HG03280 (cell line): ENCODE measurements around the gene MRTFB.

Experiments used
- ATAC-seq: cut with Tn5 transposase; IDR thresholded peaks from one replicate; pipeline ENCODE4 v1.9.1; 2021; ENCODE audit warnings: mild to moderate bottlenecking, moderate library complexity; ENCODE audit not compliant: unreplicated experiment

Gene MRTFB

DNA sequence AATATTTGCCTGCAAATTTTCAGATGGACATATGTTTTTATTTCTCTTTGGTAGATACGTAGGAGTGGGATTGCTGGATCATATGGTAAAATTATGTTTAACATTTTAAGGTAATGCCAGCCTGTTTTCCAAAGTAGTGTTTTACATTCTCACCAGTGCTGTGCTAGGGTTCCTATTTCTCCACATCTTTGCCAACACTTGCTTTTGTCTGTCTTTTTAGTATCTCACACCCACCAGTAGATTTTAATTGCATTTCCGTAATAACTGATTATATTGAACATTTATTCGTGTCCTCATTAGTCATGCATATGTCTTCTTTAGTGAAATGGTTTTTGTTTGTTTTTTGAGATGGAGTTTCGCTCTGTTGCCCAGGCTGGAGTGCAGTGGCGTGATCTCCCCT, 58.4 kb downstream of the MRTFB start:
- no peak for ATAC-seq

DNA sequence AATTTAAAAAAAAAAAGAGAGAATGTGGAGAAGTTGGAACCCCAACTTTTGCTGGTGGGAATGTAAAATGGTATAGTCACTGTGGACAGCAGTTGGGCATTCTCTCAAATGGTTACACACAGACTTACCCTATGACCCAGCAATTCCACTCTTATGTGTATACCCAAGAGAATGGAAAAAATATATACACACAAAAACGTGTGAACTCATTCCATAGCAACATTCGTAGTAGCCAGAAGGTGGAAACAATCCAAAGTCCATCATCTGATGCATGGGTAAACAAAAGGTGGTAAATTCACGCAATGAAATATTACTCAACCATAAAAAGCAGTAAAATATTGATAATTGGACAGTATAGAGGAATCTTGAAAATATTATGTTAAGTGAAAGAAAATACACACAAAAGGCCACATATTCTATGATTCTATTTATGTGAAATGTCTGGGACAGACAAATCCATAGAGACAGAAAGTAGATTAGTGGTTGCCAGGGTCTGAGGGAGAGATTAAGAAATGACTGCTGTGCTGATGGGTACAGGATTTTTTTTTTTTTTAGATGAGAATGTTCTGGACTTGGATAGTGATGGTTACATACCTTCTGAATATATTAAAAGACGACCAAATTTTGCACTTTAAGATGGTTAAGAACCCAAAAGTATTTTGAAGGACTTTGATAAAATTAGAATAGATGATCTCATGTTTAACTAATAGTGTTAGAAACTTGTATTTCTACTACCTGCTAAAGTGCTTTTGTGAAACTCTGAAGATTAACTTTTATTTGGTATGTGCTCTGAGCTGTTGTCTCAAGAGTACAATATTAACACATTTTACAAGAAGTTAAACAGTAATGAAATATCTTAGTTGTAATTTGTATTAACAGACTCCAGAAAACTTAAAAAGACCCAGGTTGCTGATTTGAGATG, 60.9 kb downstream of the MRTFB start:
- ATAC-seq = no peak

DNA sequence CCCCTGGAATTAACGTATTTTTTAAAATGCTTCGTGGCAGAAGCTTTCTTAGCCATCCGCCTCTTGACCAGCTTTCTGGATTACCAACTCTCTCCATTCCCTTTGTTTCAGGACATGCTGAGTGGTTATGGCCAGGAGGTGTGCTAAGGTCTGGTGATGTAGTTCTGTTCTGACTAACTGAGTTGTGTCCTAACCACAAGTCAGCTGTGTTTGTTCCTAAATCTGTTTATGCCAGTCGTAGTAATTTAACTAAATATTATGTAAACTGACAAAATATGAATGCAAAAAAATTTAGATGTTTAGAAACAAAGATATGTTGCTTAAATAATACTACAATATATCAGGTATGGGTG, 61.6 kb downstream of the MRTFB start:
- no peak for ATAC-seq

DNA sequence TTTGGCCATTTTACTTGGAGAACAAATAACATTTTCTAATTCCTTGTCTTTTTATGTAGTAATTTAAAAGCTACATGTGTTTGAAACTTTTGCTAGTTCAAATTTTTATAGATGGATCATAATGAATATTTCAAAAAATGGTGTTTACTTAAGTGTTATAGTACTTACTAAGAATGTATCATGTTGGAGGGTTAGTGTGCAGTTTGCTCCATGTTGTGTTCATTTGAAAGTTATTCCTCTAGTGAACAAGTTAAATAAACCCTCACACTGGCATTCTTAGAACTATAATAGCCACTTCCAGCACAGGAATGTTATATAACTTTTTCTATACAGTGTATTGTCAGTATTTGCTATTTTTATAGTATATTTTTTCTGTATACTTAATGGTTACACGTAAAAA, 62.8 kb downstream of the MRTFB start:
- no peak for ATAC-seq

DNA sequence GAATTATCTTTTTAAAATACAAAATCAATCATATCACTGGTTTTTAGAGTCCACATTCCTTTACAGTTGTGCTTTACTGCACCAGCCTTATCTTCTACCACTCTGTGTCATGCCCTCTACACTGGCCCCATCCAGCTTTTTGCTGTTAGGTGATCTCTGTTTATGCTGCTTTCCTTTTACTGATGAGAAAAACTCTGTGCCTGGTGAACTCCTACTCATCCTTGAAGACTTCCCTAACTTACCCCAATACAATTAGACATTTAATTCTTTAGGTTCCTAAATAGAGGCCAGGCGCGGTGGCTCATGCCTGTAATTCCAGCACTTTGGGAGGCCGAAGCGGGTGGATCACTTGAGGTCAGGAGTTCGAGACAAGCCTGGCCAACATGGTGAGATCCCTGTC, 64.6 kb downstream of the MRTFB start:
- no peak for ATAC-seq

DNA sequence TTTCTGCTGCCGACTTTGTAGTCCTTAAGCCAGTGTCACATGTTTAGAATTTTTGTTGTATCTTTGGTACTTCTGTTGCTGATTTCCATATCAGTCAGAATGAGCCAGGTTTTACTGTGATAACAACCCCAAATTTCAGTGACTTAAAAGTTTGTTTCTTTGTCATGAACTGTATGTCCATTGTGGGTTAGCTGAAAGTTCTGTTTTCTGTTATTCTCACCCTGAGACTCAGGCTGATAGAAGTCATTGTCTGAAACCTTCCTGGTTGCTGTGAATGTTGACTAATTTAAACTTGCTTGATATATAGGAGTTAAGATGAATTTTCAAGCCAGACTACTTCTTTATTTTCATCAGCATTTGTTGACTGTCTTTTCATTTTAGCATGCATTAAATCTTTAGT, 68.8 kb downstream of the MRTFB start:
- ATAC-seq = no peak

DNA sequence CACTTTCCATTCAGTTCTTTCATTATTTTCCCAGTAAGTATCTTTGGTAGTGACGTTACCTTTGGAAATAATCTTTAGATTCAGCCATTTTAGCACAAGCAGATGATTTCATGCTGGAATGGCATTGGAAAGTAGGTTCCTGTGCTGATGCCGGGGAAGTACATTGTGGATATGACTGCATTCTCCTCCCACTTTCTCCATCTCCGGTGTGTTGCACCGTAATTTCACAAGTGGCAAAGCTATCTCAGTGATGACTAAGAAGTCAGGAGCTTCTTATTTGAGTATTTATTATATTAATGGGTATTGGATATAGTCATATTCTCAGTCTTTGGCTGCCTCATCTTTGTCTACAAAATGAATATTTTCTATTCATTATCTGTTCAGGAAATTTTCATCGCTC, 69.8 kb downstream of the MRTFB start:
- ATAC-seq = no peak

DNA sequence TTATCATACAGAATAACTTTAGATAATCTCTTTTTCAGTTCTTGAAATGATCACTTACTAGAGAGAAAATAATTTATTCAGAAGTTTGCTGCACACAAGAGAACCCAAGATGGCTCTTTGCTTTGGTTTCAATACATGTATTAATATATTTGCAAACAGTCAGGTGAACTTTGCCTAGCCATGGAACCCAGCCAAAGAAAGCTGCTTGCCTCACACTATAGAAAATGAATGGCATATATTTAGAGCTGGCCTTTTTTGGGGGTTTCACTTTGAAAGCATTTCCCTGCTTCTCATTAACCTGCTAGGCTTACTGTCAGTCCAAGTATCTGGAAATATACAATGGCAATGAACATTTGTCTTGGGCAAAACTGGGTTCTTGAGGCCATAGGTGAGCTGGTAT, 75.3 kb downstream of the MRTFB start:
- no peak for ATAC-seq

DNA sequence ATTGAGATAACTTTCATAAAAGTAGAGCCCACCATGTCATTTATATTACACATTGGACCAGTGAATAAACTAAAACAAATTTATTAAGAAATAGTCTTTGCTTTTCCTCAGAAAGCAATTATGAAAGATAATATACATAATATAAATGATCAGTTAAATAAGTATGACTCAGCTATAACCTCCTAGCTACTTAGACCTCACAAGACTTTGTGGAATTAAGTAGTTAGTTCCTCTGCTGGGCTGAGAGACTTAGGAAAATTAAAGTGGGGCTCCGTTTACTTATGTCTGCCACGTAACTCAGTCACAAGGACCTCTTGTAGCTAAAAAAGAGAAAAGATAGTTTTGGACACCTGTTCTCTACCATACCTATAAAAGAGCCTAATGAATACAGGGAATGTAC, 76.9 kb downstream of the MRTFB start:
- no peak for ATAC-seq

DNA sequence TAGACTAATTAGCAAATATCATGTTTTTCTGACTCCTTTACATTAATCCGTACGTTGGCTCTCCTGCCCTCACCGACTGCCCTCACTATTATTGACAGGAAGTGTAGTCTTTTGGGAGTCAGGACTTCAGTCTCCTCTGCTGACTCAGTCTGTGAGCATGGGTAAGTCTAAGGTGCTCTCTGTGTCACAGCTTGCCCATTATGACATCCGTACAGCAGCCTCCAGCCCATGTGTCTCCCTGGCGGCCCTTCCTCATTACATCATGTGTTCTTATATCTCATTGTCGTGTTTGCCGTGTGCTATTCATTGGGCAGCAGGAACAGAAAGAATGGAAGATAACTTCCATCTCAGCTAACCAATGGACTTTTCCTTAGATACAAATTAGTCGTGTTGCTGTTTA, 77.5 kb downstream of the MRTFB start:
- ATAC-seq = no peak

DNA sequence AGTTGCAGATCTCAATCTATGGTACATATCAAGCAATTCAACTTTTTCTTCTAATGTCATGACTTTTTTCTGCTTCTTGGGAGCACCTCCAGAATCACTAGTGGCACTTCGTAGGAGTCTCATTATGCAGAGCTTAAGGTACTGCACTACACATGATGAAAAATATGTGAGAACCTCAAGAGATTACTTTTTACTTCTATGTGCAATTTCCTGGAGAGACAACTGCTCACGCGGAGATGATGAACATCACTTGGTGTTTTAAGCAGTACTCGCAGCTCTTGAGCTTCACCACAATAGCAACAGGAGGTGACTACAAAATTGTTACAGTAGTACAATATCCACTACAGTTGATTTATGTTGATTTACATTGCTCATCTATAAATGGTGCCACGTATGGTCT, 79.7 kb downstream of the MRTFB start:
- no peak for ATAC-seq

DNA sequence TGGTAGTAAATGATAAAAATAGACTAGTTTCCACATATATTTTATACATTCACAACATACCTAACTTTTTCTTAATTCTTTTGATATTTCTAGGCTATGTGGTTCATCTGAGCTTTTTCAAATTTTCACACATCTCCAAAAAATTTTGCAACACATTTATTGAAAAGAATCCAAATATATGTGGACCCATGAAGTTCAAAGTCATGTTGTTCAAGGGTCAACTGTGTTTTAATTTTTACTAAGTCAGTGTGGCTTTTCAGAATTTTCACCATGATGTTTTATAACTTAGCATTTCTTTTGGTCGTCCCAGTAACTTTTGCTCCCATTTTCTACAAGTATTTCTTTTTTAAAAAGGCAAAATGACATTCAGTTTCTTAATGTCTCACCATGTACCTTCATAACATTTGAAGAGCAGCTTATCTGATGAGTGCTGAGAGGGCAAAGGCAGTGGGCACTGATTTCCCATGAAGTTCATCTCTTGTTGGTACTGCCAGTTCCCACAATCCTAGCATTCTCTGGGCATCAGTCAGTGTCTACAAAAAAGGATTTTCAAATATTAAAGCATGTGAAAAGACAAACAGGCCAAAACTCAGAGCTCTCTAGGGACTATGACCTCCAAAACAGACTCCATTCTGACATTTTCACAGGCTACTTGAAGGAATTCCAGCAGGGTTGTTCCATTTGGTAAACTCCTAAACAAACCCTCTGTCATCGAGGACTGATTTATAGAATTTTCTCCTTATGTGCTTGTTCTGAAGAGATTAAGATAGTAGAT, 80.3 kb downstream of the MRTFB start:
- ATAC-seq = no peak

DNA sequence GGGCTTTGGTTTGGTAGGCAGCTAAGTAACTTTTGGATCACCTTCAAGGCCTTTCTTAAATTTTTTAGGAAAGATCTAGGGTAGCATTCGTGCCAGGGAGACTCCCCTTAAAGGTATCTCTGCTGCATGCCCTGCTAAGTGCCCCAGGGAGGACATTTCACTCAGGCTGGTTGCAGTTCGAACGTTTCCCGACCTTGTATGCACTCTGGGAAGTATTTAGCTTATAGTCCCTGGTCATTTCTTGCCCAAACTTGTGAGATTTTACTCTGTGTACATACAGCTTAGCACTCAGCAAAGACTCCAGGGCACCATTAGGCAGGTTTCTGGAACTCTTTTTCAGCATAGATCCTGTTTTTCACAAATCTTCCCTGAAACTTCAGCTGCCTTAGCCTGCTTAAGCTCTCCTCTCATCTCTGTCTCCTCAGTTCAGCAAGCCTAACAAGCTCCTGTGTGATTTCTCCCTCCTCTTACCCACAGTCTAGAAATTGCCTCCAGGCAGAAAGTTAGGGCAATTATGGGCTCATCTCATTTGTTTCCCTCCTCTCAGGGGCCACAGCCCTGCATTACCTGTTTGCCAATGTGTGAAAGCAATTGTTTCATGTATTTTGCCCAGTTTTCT, 84.6 kb downstream of the MRTFB start:
- ATAC-seq = no peak

DNA sequence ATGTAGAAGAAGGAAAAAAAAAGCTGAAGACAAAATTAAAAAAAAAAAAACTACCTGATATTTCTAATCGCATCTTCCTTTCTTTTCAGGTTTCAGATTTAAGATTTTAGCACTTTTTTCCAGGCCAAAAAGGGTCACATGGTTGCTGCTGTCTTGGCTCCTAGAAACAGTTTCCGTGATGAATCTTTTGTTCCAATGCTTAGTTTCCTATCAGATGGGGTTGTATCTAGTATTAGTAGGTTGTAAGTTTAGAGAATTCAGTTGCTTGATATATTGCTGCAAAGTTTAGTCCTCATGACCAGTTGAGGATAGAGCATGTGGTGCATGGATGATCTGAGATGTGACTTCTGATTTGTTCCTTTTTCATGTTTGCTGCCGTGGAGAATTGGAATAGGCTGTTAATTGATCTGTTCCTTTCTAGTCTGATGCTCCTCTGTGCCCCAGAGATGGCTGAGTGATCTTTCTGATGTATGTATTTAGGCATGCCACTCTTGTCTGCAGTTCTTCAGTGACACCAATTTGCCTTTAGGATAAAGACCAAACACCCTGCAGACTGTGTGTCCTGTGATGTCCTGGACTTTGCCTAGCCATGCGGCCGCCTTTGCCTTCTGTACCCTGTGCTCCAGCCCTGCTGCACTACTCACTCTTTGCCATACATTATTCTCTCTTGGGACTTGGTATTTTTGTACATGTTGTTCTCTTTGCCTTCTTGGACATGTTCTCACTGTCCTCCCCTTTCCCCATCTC, 94.0 kb downstream of the MRTFB start:
- no peak for ATAC-seq

DNA sequence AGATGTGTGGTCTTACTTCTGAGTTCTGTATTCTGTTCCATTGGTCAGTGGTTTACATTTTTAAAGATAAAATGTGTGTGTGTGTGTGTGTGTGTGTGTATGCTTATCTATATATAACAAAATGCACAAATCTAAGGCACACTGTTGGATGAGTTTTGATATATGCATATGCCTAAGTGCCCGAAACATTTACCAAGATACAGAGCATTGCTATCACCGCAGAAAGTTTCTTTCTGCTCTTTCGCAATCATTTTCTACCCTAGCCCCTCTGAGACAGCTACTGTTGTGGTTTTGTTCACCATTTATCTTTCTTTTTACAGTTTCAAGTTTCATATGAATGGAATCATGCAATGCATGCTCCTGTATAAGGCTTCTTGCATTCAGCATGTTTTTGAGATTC, 97.0 kb downstream of the MRTFB start:
- no peak for ATAC-seq

DNA sequence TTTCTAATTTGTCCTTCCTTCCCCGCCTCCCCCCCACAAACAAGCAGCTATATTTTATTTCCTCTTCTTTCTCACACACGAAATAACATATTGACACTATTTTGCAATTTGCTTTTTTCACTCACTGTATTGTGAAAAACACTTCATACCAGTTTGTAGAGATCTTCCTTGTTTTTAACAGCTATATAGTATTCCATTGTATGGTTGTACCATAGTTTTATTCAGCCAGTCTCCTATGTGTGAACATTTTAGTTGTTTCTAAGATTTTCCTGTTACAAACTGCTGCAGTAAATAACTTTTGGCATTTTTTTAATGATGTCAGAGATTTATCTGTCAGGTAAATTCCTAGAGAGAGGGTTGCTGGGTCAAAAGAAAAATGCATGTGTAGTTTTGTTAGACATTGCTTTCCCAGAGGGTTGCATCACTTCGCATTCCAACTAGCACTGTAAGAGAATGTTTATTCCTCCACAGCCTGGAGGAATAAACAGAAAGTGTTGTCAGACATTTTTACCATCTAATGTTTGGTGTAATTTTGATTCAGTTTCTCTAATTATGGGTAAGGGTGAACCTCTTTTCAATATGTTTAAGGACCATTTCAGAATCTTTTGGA, 101.2 kb downstream of the MRTFB start:
- no peak for ATAC-seq

DNA sequence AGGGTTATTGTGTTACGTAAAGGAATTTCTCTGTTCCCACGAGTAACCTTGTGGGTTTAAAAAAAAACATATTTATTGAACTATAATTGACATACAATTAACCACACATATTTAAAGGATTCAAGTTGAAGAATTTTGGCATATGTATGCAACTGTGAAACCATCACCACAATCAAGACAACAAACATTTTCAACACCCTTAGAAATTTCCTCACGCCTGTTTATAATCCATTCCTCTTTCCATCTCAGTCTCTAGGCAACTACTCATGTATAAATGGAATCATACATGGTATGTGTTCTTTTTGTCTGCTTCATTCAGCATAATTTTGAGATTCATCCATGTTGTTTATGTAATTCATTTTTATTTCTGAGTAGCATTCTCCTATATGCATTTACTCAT, 104.0 kb downstream of the MRTFB start:
- ATAC-seq = no peak

DNA sequence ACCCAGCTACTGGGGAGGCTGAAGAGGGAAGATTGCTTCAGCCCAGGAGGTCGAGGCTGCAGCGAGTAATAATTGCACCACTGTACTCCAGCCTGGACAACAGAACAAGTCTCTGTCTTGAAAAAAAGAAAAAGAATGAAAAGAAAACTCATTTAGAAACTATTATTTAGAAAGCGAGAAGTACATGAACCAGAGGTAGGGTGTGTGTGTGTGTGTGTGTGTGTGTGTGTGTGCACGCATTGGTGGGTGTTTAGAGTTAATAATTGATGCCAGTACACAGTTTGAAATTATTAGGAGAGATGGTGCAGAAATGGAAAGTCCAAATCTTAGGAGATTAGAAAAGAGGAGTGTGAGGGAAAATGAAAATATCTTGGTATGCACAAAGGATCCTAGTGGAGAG, 106.6 kb downstream of the MRTFB start:
- ATAC-seq = no peak

DNA sequence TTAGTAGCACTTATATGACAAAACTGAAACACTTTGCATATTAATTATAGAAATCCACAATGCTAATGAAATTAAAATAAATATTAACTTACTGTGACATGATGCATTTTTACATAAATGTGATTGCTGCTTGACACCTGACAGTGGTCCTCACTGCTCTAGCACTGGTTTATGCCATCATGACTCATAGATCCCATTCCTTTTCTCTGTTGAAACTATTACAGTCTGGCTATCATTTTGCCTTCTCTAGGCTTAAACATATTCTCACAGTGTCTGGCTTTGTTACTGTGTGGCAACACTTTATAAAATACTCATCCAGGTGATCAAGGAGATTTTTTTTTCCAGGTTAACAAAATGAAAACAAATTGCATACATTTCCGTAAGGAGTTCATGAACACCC, 108.0 kb downstream of the MRTFB start:
- ATAC-seq = no peak

DNA sequence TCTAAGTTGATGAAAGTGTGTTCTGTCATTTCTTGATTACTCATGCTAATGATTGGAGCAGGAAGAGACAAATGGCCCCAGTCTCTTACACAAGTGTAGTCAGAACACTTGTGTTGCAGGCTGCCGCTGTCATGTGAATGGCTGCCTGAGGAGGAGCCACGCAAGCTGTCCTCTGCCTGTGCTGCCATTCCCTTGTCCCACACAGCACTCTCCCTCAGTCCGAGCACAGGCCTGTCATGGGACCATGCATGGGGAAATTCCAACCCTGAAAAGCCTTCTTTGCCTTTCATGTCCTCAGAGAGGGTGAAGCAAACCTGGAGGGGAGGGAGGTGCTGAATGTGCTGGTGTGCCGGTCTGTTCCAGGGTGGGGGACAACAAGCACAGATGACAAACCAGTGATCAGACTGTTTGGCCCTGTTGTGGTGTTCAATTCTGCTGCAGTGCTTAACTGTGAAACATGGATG, 109.4 kb downstream of the MRTFB start:
- no peak for ATAC-seq
